MCF 10A (cell line): ENCODE results near the gene RBFOX1. TPM values are rescaled to one million over a fixed set of nuclear protein-coding genes. Genes with fewer than 3 reads are reported as not detected.

Experiments used
- BruUV-seq: library from RNA; stranded (reverse); fragments of 400-500 nt; replicated peaks from 2 replicates; lab custom pipeline; 2021; lab: Mats Ljungman, UMichigan
- CTCF ChIA-PET: fragments of 300-600 bp; sonication (Branson Sonifier 250); formaldehyde crosslinking; extraction: SDS; loops from one replicate; lab custom pipeline; 2021; ENCODE audit warnings: antibody characterized with exemption, inconsistent platforms; lab: Yijun Ruan, JAX
- POLR2A ChIA-PET: fragments of 300-600, 350-650 bp; sonication (Branson Sonifier 250); formaldehyde crosslinking; extraction: SDS; loops from one replicate; lab custom pipeline; 2020; ENCODE audit warnings: antibody characterized with exemption, inconsistent platforms; lab: Yijun Ruan, JAX
- DNase-seq: peaks from one replicate; pipeline ENCODE4 v3.0.0-alpha.2; 2018; ENCODE audit not compliant: unreplicated experiment
- H3K27ac Mint-ChIP-seq: one replicate; pipeline ENCODE4 v1.8.0; 2022; ENCODE audit warnings: mild to moderate bottlenecking, low read depth, mixed read lengths; ENCODE audit not compliant: unreplicated experiment
- H3K27me3 Mint-ChIP-seq: one replicate; pipeline ENCODE4 v1.8.0; 2022; ENCODE audit warnings: mixed read lengths; ENCODE audit not compliant: insufficient read depth, unreplicated experiment
- H3K36me3 Mint-ChIP-seq: one replicate; pipeline ENCODE4 v1.8.0; 2022; ENCODE audit warnings: mild to moderate bottlenecking, moderate library complexity, mixed read lengths; ENCODE audit not compliant: insufficient read depth, unreplicated experiment
- H3K4me1 Mint-ChIP-seq: one replicate; pipeline ENCODE4 v1.8.0; 2022; ENCODE audit warnings: mixed read lengths; ENCODE audit not compliant: insufficient read depth, unreplicated experiment
- H3K4me3 Mint-ChIP-seq: one replicate; pipeline ENCODE4 v1.8.0; 2022; ENCODE audit warnings: mild to moderate bottlenecking, moderate library complexity, mixed read lengths; ENCODE audit not compliant: unreplicated experiment
- H3K9me3 Mint-ChIP-seq: one replicate; pipeline ENCODE4 v1.8.0; 2022; ENCODE audit warnings: mixed read lengths; ENCODE audit not compliant: unreplicated experiment
- CTCF ChIP-seq: fragments of 200-600 bp; IDR thresholded peaks from one replicate; pipeline ENCODE4 v1.8.0; 2022; ENCODE audit warnings: antibody characterized with exemption, mild to moderate bottlenecking; ENCODE audit not compliant: unreplicated experiment
- intact Hi-C: fragments of 100-400 bp; cut with micrococcal nuclease; formaldehyde crosslinking; loops from 2 replicates; pipeline ENCODE4 v1.14.1; 2022
- total RNA-seq: library from RNA; stranded (reverse); gene quantifications from 2 replicates; pipeline ENCODE4 v1.2.3, GENCODE V29; 2022

RBFOX1 gene
- total RNA-seq, 1 experiment from 2014 or later, result not detected

DNA sequence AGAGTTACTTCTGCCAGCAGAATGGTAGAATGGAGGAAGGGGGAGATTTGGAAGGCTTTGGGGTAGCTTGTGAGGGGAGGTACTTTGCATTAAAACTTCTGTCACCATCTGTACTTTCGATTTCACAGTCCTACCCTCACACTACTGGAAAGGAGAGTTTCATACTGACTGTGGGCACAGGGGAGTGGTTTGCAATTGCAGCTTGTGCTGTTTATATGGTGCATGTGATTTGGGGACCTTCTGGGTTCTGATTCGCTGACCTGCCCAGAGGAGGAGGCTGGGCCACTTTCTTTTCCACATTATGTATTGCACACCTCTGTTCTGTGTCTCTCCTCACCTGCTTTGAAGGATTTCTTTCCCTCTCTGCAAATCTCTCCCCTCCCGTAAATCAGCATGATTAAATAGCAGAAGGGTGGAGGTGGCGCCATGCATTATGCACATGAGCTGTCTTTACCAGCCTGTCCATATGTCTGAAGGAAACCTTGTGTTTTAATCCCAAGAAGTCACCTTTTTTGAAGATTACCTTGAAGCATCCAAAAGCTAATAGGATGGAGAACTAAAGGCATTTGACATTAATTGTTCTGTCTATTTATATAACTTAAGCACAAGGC lies 90.9 kb downstream of the RBFOX1 start:
- no TSS peak for BruUV-seq
- no peaks in the 10 kb centered on the region for H3K27me3 Mint-ChIP-seq
- H3K36me3 Mint-ChIP-seq, result no peaks in the 10 kb centered on the region
- peaks cover 51% of the 10 kb centered on the region for H3K9me3 Mint-ChIP-seq
- TF ChIP-seq CTCF, result no peak
- H3K4me1 Mint-ChIP-seq, result no peaks in the 10 kb centered on the region
- ChIA-PET POLR2A (no interaction called here), CTCF (no interaction called here)
- no peak overlapping the region for H3K27ac Mint-ChIP-seq
- intact Hi-C loops, result no loop called here
- DNase-seq, result no peak
- H3K4me3 Mint-ChIP-seq, result no peak overlapping the region

- no TSS peak for BruUV-seq
- no peak for TF ChIP-seq CTCF
- Mint-ChIP-seq H3K9me3 (peaks cover 53% of the 10 kb centered on the region), H3K27me3 (no peaks in the 10 kb centered on the region), H3K27ac (no peak overlapping the region), H3K4me3 (no peak overlapping the region), H3K36me3 (no peaks in the 10 kb centered on the region), H3K4me1 (no peaks in the 10 kb centered on the region)
- ChIA-PET POLR2A (no interaction called here), CTCF (interaction anchor here (0.5 to 0.7 kb wide), 3 partner anchors 28 to 466 kb away, joined by 3 to 4 read pairs (median 3); no protein-coding TSS in a partner anchor)
- DNase-seq, result no peak
- intact Hi-C loops, result no loop called here
These were observed 93.5 kb downstream of the RBFOX1 start for GRCh38 chr16:7426161-7426560.

DNA sequence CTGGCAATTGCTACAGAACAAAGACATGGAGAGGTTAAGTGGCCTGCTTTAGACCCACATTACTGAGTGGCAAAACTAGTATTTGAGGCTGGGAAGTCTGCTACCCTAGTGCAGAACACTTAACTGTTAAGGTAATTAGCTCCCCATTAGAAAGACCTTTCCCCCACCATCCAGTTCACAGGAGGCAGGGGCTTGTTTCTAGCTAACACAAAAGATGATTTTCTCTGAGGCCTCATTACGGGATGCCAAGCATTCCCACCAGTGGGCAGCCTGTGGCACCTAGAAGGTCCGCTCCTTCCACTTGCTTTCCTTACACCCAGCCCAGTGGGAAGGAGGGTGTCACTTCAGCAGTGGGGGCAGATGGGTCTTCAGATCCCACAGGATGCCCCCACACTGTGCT lies 99.1 kb downstream of the RBFOX1 start:
- no peaks in the 10 kb centered on the region for H3K36me3 Mint-ChIP-seq
- H3K27me3 Mint-ChIP-seq, result no peaks in the 10 kb centered on the region
- no peak overlapping the region for H3K27ac Mint-ChIP-seq
- H3K4me3 Mint-ChIP-seq, result no peak overlapping the region
- BruUV-seq, result no TSS peak
- intact Hi-C loops, result no loop called here
- ChIA-PET CTCF (no interaction called here), POLR2A (no interaction called here)
- peaks cover 53% of the 10 kb centered on the region for H3K9me3 Mint-ChIP-seq
- no peak for TF ChIP-seq CTCF
- H3K4me1 Mint-ChIP-seq, result no peaks in the 10 kb centered on the region
- DNase-seq, result no peak

GRCh38 chr16:7436306-7436705 lies 103.7 kb downstream of the RBFOX1 start:
- no peak overlapping the region for H3K27ac Mint-ChIP-seq
- no peaks in the 10 kb centered on the region for H3K4me1 Mint-ChIP-seq
- no peak overlapping the region for H3K4me3 Mint-ChIP-seq
- TF ChIP-seq CTCF, result no peak
- ChIA-PET POLR2A (no interaction called here), CTCF (no interaction called here)
- H3K27me3 Mint-ChIP-seq, result no peaks in the 10 kb centered on the region
- H3K36me3 Mint-ChIP-seq, result no peaks in the 10 kb centered on the region
- no peak for DNase-seq
- H3K9me3 Mint-ChIP-seq, result peaks cover 37% of the 10 kb centered on the region
- intact Hi-C loops, result no loop called here
- BruUV-seq, result no TSS peak
